GM12878 (cell line): ENCODE results near the gene GPC6. TPM values are rescaled to one million over a fixed set of nuclear protein-coding genes. Genes with fewer than 3 reads are reported as not detected.

Experiments used
- ATAC-seq: fragments of 200-7000 bp; cut with Tn5 transposase; 3 replicates; pipeline ENCODE4 v1.9.1; 2020; ENCODE audit warnings: mild to moderate bottlenecking, moderate library complexity
- BruUV-seq: library from RNA; stranded (reverse); fragments of 400-500 nt; replicated peaks from 2 replicates; lab custom pipeline; 2021; lab: Mats Ljungman, UMichigan
- CTCF ChIA-PET: fragments of 300-600 bp; sonication (Branson Sonifier 250); formaldehyde crosslinking; extraction: SDS; loops from one replicate; lab custom pipeline; 2021; ENCODE audit warnings: inconsistent platforms; lab: Yijun Ruan, JAX
- POLR2A ChIA-PET: fragments of 350-600 bp; formaldehyde crosslinking; extraction: SDS; loops from one replicate; lab custom pipeline; 2021; ENCODE audit warnings: inconsistent platforms; lab: Charles Lee
- RAD21 ChIA-PET: fragments of 300-600 bp; sonication (Branson Sonifier 250); formaldehyde crosslinking; loops from one replicate; lab custom pipeline; 2023; ENCODE audit warnings: antibody characterized with exemption; ENCODE audit not compliant: unreplicated experiment; lab: Charles Lee
- SMC1A ChIA-PET: fragments of 300-600 bp; sonication (Branson Sonifier 250); formaldehyde crosslinking; loops from one replicate; lab custom pipeline; 2023; ENCODE audit not compliant: unreplicated experiment, uncharacterized antibody; lab: Charles Lee
- DNase-seq: peaks from one replicate; pipeline ENCODE4 v3.0.0-alpha.2; 2011; ENCODE audit warnings: low read depth, low spot score
- FAIRE-seq: peaks from 3 replicates; lab custom pipeline; 2011; peaks lifted over from hg19 to GRCh38; lab: Jason Lieb, UNC
- H2AFZ ChIP-seq: 2 replicates; pipeline ENCODE4 v1.6.0; 2011; ENCODE audit warnings: low read depth, low read length, control low read depth; ENCODE audit not compliant: control insufficient read depth
- H3K27ac ChIP-seq: 2 replicates; pipeline ENCODE4 v1.5.1; 2011; ENCODE audit warnings: control low read depth; ENCODE audit not compliant: control insufficient read depth, insufficient read depth
- H3K27me3 ChIP-seq, 2 experiments: replicated peaks in 1 of 2; 2 replicates each; pipeline versions ENCODE4 v1.6.0 to v1.6.1; 2011; ENCODE audit warnings: low read length in 1 of 2; ENCODE audit not compliant: control insufficient read depth in 2 of 2, insufficient read depth in 2 of 2
- H3K36me3 ChIP-seq, 2 experiments: 2 replicates each; pipeline ENCODE4 v1.5.1; 2011; ENCODE audit warnings: low read length in 1 of 2; ENCODE audit not compliant: control insufficient read depth in 2 of 2, insufficient read depth in 2 of 2
- H3K4me1 ChIP-seq: 2 replicates; pipeline ENCODE4 v1.6.1; 2011; ENCODE audit warnings: mild to moderate bottlenecking, low read length, moderate library complexity, mixed read lengths; ENCODE audit not compliant: control insufficient read depth, insufficient read depth
- H3K4me2 ChIP-seq: 2 replicates; pipeline ENCODE4 v1.6.0; 2011; ENCODE audit warnings: control low read depth; ENCODE audit not compliant: control insufficient read depth, insufficient read depth
- H3K4me3 ChIP-seq: fragments of 200-600 bp; sonication (generic); 2 replicates; pipeline ENCODE4 v1.5.1; 2016
- H3K79me2 ChIP-seq: 2 replicates; pipeline ENCODE4 v1.6.0; 2011; ENCODE audit warnings: low read length; ENCODE audit not compliant: control insufficient read depth, insufficient read depth
- H3K9ac ChIP-seq: 2 replicates; pipeline ENCODE4 v1.8.0; 2011; ENCODE audit warnings: low read length, control low read depth, mixed read lengths; ENCODE audit not compliant: control insufficient read depth, insufficient read depth
- H3K9me3 ChIP-seq: replicated peaks from 3 replicates; pipeline ENCODE4 v1.5.1; 2011; ENCODE audit warnings: mild to moderate bottlenecking, low read length; ENCODE audit not compliant: control insufficient read depth, insufficient read depth
- H4K20me1 ChIP-seq: 2 replicates; pipeline ENCODE4 v1.6.0; 2011; ENCODE audit not compliant: control insufficient read depth, insufficient read depth
- BCL3 ChIP-seq: IDR thresholded peaks from 2 replicates; pipeline ENCODE4 v1.6.1; 2011; ENCODE audit warnings: borderline replicate concordance, low read depth, mild to moderate bottlenecking, moderate library complexity, low read length; ENCODE audit not compliant: insufficient read depth, poor library complexity, severe bottlenecking
- BMI1 ChIP-seq: fragments of 450-650 bp; IDR thresholded peaks from 2 replicates; pipeline ENCODE4 v1.6.1; 2016; ENCODE audit warnings: mild to moderate bottlenecking, moderate library complexity, borderline replicate concordance
- JUNB ChIP-seq: IDR thresholded peaks from 2 replicates; pipeline ENCODE4 v1.6.1; 2016; ENCODE audit warnings: antibody characterized with exemption, mild to moderate bottlenecking
- KAT2A ChIP-seq: conservative IDR thresholded peaks from 2 replicates; pipeline ENCODE4 v1.6.1; 2011; ENCODE audit warnings: low read depth, low read length; ENCODE audit not compliant: control insufficient read depth
- MYB ChIP-seq: fragments of 150-350 bp; IDR thresholded peaks from 2 replicates; pipeline ENCODE4 v1.6.1; 2014; ENCODE audit warnings: mild to moderate bottlenecking, low read depth, low read length, borderline replicate concordance
- NKRF ChIP-seq: fragments of 450-650 bp; conservative IDR thresholded peaks from 2 replicates; pipeline ENCODE4 v1.6.1; 2017; ENCODE audit warnings: mild to moderate bottlenecking, moderate library complexity
- POLR2AphosphoS5 ChIP-seq: IDR thresholded peaks from 2 replicates; pipeline ENCODE4 v1.6.1; 2011; ENCODE audit warnings: mild to moderate bottlenecking, low read length, inconsistent platforms
- TCF12 ChIP-seq: IDR thresholded peaks from 2 replicates; pipeline ENCODE4 v1.6.1; 2011; ENCODE audit warnings: low read depth, mild to moderate bottlenecking, low read length
- USF2 ChIP-seq: IDR thresholded peaks from 2 replicates; pipeline ENCODE4 v1.6.1; 2011; ENCODE audit warnings: low read depth, low read length, improper control_type of control experiment, borderline replicate concordance
- ZNF207 ChIP-seq: fragments of 450-650 bp; IDR thresholded peaks from 2 replicates; pipeline ENCODE4 v1.6.1; 2014; ENCODE audit warnings: antibody characterized with exemption, mild to moderate bottlenecking, borderline replicate concordance
- WGBS: methylation state at CpG from one replicate; pipeline ENCODE4 v1.1.6; 2016; ENCODE audit warnings: low lambda C conversion rate; ENCODE audit not compliant: insufficient replicate concordance, insufficient coverage; ENCODE audit errors: missing lambda C conversion rate; 5-methylcytosine and 5-hydroxymethylcytosine counted together
- in situ Hi-C: fragments of 300-500 bp; cut with MboI; formaldehyde crosslinking; loops from 9 replicates; pipeline ENCODE4 v1.14.3; 2018; ENCODE audit warnings: mixed read lengths
- intact Hi-C: fragments of 100-400 bp; cut with micrococcal nuclease; formaldehyde crosslinking; loops from one replicate; pipeline ENCODE4 v1.14.2; 2022; ENCODE audit not compliant: unreplicated experiment
- polyA plus RNA-seq, 11 experiments: library from polyadenylated mRNA; depleted of rRNA in 4 of 11; unstranded in 6 of 11; stranded (reverse) in 5 of 11; fragments of >200 nt; fragmentation: Nextera tagmentation in 4 of 11; fragmentation: Illumina TruSeq in 1 of 11; extraction: Ambion mirVana in 4 of 11; extraction: Trizol in 1 of 11; gene quantifications; 1 replicate in 1 of 11; 2 replicates in 10 of 11; pipeline versions ENCODE4 v1.2.1 to v1.2.3, GENCODE V29; 2011 to 2016; ENCODE audit warnings: inconsistent platforms in 2 of 11, missing spikeins in 2 of 11, low read depth in 1 of 11
- total RNA-seq, 4 experiments: library from RNA; depleted of rRNA in 3 of 4; stranded (reverse); fragments of >200 nt in 3 of 4; fragmentation: Illumina TruSeq in 1 of 4; extraction: Trizol in 1 of 4; gene quantifications; 2 replicates each; pipeline versions ENCODE4 v1.2.1 to v1.2.3, GENCODE V29; 2013 to 2021

GPC6 gene
- total and polyA plus RNA-seq, 10 of the 15 experiments (the other 5 are each of a cell fraction or from before 2014, with no cell fraction given), result 0.03 to 0.04 (median 0.03) TPM; not detected in 7

- no peak overlapping the region for H3K9ac ChIP-seq
- H3K9me3 ChIP-seq, result no peaks in the 10 kb centered on the region
- no peak overlapping the region for H3K4me3 ChIP-seq
- no peak overlapping the region for H3K4me2 ChIP-seq
- no peaks in the 10 kb centered on the region for H4K20me1 ChIP-seq
- H3K36me3 ChIP-seq, result no peaks in the 10 kb centered on the region
- DNase-seq (no peak), ATAC-seq (no peak), FAIRE-seq (no peak)
- intact Hi-C loops, result no loop called here
- TF ChIP-seq BCL3, result no peak
- ChIA-PET RAD21 (no interaction called here), SMC1A (no interaction called here), POLR2A (no interaction called here), CTCF (no interaction called here)
- H3K27ac ChIP-seq, result no peak overlapping the region
- H3K4me1 ChIP-seq, result no peaks in the 10 kb centered on the region
- in situ Hi-C loops, result no loop called here
- no peaks in the 10 kb centered on the region for H3K79me2 ChIP-seq
- BruUV-seq, result no TSS peak
- H3K27me3 ChIP-seq, result no peaks in the 10 kb centered on the region
- no peak overlapping the region for H2AFZ ChIP-seq
- 96% methylated on average over 8 of the region's 8 CpGs for WGBS
These were observed 191.8 kb downstream of the GPC6 start for GRCh38 chr13:93418398-93418797.

- Histone ChIP-seq H3K9me3 (no peaks in the 10 kb centered on the region), H3K4me1 (no peaks in the 10 kb centered on the region), H2AFZ (no peak overlapping the region), H3K27ac (no peak overlapping the region), H3K79me2 (no peaks in the 10 kb centered on the region), H4K20me1 (no peaks in the 10 kb centered on the region), H3K27me3 (no peaks in the 10 kb centered on the region), H3K36me3 (no peaks in the 10 kb centered on the region), H3K9ac (no peak overlapping the region), H3K4me3 (no peak overlapping the region), H3K4me2 (no peak overlapping the region)
- DNase-seq (no peak), FAIRE-seq (no peak), ATAC-seq (no peak)
- in situ Hi-C loops, result no loop called here
- ChIA-PET SMC1A (no interaction called here), RAD21 (no interaction called here), CTCF (no interaction called here), POLR2A (no interaction called here)
- no TSS peak for BruUV-seq
- WGBS, result 47% methylated on average over 1 of the region's 1 CpG
- intact Hi-C loops, result no loop called here
- TF ChIP-seq USF2 (no peak), BMI1 (no peak), MYB (no peak), TCF12 (no peak), ZNF207 (no peak), NKRF (no peak), KAT2A (no peak), JUNB (no peak), POLR2AphosphoS5 (no peak)
These were observed 193.6 kb downstream of the GPC6 start for GRCh38 chr13:93420206-93420605.
